ENCODE data around the gene FAM78A.
A peak's percentile ranks its signal among the peaks of the same experiment; 100 is the strongest.
"Not testable (repeated sequence)": the region's sequence is repeated elsewhere in the genome, so short reads cannot be mapped to it uniquely, and the experiment has no call there.

The FAM78A gene

DNA sequence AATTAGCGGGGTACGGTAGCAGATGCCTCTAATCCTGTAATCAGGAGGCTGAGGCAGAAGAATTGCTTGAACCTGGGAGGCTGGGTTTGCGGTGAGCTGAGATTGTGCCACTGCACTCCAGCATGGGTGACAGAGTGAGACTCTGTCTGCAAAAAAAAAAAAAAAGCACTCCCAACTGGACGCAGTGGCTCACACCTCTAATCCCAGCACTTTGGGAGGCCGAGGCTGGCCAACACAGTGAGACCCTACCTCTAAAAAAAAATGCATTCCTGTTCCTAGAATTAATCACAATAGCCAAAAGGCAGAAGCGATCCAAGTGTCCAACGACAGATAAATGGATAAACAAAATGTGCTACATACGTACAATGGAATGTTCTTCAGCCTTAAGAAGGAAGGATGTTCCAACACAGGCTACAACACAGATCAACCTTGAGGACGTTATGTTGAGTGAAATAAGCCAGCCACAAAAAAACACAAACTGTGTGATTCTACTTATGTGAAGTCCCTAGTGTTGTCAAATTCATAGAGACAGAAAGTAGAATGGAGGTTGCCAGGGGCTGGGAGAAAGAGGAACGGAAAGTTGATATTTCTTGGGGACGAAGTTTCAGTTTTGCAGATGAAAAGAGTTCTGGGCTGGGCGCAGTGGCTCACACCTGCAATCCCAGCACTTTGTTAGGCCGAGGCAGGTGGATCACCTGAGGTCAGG, 13.8 kb downstream of the FAM78A start:
- no peak for DNase-seq

DNA sequence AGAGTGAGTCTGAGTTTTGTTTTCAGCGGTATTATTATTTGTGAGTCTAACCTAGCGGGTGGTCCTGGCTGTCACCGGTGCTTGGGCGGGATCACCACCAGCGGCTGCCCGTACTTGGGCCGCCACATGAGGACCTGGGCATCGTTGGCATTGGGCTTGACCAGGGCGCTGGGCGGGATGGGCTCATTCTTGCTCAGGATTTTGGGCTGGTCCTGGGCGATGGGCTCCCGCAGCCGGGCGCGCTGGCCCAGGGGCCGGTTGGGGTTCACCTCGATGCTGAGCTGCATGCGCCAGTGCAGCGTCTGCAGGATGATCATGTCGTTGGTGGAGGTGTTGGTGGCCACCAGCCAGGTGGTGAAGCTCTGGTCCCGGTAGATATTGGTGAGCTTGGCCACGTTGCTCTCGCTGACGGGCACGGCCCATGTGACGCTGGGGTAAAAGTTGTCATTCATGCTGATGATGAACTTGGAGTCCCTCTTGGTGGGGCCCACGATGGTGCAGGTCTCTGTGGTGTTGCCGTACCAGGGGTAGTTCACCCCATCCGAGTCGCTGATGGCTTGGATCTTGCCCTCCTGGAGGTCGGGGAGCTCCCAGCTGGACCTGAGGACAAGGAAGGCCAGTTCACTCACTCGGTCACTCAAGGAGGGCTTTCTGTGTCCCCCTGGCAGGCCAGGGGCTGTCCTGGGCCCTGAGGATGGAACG, 15.4 kb downstream of the FAM78A start:
- DNase-seq = no peak

DNA sequence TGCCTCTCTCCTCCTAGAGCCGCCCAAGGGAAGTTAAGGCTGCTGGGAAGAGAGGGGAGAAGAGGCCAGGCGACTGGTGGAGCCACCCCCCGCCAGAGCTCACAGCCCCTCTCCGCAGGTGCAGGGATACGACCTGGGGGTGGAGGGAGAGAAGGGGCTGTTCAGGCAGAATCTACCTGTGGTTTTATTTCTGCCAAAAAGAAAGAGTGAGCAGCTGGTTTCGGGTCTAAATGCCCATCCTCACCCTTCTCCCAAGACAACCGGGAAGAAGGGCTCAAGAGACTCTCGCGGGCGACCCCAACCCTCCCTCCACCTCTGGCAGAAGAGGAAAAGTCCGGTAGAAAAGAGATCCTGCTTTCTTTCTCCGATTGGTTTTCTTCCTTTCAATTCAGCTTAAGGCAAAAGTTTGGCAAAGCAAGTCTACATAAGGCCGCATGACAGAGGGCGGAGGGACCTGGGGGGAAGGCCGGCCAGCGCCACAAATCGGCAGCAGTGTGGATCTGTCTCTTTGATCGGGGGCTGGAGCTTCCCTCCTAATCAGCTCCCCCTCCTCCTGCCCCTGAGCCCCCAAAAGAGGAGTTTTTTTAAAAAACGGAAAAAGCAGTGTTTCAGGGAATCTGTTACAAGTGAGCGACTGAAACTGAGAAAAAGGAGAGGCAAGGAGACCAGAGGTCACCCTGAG, 16.3 kb downstream of the FAM78A start:
- no peak for DNase-seq

DNA sequence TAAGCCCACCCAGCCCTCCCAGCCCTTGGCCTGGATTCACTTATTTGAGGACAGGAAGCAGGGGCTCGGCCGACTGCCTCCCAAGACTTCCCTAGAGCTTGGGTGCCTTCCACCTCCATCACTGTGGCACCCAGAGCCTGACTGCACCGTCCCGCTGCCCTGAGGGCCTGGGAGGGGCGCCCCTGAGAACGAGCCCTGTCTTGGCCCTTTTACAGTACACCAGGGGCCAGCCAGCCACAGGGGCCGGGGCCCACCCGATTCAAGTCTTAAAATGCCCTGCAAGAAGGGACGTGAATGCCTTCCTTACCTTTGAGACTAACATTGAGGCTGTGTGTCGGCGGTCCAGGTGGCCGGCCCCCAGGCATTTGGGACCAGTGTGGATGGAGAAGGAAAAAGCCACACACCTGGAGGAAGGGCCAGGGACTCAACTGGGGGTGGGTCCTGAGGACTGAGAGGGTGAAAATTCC, 16.8 kb downstream of the FAM78A start:
- DNase-seq = no peak

DNA sequence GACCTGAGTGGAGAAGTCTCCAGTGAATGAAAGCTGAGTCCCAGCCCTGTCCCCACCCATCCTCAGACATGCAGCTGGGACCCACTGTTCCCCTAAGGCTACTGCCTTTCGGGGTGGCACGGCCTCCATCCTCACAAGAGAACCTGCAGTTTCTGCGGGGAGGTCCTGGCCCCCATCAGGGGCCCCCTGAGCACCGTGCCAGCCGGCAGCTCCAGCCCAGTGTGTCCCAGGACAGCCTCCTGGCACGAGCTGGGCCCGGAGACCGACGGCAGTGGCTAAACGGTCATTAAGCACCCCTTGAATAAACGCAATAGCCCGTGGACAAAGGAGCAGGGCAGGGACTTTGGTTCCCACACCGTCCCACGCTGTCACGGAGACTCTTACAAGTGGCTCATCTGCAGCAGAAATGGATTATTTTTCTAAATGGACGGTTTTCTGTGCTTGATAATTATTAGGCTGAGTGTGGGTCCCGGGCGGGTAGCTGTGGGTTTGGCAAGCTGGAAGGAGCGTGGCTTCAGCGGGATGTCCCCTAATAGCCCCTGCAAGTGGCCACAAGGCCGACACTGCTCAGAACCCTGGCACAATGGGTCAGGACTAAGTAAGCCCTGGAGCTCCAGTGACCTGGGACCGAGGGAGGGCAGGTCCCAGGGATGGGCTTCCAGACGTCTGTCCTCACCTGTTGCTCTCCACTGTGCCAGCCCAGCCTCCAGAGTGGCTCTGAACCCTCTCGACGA, 17.4 kb downstream of the FAM78A start:
- DNase-seq = no peak

DNA sequence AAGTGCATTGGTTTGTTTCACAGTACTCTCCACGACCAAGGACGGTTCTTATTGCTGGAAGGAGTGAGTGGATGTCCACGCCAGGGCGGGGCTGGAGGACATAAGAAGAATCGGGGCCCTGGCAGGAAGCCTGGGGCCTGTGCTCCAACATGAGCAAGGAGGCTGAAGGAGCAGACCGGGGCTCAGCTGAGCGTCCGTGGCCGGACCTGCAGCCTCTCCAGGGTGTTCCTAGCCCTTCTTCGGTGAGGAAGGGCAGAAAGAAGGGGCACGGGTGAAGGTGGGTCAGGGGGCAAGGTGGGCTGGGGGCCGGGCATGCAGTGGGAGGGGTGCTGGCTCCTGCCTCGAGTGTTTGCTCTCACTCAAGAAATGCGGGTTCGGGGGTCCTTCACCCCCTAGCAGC, 18.1 kb downstream of the FAM78A start:
- no peak for DNase-seq

DNA sequence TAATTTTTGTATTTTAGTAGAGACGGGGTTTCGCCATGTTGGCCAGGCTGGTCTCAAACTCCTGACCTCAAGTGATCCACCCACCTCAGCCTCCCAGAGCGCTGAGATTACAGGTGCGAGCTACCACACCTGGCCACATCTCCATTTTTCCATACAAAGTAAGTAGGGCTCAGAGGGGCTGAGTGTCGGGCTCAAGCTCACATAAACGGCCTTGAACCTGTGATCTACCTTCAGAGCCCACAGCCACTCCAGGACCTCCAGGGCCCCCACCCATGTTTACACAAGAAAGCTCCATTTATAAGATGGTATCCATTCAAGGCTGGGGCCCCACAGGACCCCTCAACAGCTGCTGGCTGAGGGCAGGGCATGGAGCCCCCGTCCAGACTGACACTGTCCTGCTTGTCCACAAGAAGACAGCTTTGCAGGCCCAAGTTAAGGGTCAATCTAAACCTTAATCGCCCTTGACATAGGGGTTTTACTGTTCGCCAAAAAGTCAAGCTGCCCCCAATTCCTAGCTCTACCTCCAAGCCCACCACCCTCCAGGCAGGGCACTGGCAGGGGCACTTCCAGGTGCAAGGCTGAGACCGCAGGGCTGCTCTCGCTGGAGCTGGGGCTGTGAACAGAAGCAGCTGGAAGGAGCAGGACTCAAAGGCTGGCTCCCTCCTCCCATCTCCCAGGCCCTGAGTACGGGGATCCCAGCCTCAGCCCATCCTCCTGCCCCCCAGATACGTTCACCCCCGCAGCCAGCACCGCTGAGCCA, 18.9 kb downstream of the FAM78A start:
- DNase-seq = no peak

DNA sequence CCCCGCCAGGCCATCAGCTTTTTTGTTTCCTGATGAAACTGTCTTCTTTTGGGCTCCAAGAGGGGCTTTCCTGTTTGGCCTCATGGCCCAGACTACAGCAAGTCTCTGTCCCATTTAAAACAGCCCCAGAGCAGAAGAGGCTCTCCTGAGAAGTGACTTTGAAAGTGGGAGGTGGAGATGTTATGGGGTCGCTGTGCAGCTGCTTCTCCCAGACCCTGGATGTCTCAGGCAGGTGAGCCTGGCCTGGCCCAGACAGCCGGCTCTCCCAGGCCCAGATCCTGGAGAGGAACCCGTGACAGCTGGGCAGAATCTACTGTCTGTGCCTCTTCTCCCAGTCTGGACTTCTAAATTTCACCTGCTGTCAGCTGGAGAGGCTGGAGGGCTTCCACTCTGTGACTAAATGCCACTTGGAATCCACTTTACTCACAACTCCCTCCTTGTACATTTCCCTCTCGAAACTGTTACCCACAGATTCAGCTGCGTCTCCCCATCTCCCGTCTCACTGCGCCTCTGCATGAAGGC, 20.6 kb downstream of the FAM78A start:
- DNase-seq = peak; percentile 52

DNA sequence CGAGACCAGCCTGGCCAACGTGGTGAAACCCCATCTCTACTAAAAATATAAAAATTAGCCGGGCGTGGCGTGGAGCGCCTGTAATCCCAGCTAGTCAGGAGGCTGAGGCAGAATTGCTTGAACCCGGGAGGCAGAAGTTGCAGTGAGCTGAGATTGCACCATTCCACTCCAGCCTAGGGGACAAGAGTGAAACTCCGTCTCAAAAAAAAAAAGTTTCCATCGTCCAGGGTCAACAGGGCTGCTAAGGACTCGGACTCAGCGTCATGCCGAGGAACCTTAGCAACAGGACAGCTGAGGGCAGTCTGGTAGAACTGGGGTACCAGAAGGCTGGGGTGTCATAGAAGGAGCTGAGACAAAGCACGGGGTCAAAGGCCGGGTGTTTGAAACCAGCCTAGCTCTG, 21.7 kb downstream of the FAM78A start:
- no peak for DNase-seq

DNA sequence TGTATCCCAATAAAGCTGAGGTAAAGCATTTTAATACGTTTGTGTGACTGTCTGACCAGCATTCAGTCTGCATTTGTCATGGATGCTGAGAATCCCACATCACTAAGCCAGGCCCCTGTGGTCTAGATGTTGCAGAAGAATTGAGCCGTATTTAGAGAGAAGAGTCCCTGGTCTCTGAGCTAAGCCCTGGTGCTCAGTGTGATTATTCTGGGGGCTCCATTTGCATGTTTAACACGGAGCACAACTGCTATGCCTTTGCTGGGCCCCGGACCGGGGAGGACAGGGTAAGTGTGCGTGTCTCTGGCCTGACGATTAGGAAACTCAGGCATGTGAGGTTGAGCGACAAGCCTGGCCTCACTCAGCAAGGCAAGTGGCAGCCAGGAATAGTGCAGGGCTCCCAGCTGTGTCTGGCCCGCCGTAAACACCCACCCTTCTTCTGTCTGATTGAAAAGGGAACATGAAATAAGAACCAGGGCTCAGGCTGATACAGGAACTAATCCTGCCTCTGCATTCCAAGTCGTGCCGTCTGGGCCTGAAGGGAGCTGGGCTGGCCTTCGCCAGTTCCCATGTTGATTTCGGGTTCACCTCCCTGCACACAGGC, 22.3 kb downstream of the FAM78A start:
- DNase-seq = no peak

DNA sequence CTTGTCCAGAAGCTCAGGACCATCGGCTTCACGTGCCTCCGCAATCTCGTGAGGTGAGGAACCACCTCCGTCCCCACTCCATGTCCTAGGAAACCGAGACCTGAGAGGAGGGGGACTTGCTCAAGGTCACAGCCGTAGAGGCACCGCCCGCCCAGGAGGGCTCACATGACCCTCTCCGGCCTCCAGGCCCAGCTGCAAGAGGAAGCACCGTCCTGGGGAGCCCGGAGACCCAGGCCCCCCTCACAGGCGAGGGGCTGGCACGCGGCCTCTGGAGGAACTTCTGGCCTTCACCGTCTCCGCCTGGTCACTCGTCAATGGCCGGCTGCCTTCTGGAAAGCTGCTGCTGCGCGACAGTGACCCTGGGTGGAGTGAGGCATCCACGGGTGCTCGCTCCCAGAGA, 24.2 kb downstream of the FAM78A start:
- no peak for DNase-seq

DNA sequence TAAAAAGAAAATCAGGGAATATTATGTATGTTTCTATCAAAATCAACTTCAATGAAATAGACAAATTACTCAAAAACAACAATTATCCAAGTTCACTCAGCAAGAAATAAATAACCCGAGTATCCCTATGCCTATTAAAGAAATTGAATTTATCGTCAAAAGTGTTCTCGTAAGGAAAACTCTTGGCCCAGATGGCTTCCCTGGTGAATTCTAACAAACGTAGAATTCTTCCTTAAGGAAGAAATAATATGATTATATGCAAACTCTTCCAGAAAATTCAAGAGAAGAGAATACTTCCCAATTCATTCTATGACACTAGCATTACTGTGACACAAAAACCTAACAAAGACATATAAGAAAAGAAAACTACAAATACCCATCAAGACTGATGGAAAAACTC, 29.7 kb downstream of the FAM78A start:
- no peak for DNase-seq

DNA sequence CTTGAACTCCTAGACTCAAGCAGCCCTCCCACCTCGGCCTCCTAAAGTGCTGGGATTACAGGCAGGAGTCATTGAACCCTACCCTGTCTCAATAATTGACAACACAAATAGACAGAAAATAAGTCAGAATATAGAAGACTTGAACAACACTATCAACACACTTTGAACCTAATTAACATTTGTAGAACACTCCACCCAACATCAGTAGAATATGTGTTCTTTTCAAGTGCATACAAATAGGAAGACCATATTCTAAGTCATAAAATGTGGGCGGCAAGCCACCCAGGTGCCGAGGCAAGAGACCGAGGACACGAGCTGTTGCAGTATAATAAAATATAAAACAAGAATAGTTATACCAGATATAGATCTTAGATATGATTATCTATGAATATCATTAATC, 32.0 kb downstream of the FAM78A start:
- not testable (repeated sequence) for DNase-seq

DNA sequence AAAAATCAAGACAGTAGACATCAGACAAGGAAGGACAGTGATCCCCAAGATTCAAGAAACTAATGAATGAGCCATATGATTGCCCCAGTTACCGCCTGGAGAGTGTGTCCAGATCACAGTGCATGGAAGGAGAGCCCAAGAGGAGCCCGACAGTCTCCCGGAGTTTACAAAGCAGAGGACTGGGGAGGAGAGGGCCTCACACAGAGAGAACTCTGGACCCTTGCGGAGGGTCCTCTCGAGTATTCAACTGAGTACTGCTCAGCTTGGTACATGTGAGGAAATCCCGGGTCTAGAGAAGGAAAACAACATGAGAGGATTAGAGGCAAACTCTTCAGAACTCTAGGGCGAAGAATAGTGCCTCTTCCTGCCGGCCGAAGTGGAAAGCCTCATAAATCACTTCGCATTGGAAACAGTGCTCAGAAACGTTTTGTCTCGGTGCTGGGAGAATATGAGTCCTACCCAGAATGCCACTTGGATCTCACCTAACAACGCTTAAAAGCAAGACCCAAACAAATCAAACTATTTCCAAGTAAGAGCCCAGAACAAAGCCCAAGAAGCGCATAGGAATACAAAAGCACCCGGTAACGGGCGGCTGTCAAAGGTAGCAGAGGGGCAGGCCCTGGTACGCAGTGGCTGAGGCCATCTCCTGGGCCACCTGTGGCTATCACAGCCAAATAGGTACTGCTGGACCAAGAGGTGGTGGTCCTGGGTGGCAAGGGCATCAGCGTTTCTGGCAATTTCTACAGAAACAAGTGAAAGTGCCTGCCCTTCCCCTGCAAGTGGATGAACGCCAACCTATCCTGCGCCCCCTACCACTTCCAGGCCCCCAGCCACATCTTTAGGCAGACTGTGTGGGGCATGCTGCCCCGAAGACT, 36.0 kb downstream of the FAM78A start:
- DNase-seq = no peak

DNA sequence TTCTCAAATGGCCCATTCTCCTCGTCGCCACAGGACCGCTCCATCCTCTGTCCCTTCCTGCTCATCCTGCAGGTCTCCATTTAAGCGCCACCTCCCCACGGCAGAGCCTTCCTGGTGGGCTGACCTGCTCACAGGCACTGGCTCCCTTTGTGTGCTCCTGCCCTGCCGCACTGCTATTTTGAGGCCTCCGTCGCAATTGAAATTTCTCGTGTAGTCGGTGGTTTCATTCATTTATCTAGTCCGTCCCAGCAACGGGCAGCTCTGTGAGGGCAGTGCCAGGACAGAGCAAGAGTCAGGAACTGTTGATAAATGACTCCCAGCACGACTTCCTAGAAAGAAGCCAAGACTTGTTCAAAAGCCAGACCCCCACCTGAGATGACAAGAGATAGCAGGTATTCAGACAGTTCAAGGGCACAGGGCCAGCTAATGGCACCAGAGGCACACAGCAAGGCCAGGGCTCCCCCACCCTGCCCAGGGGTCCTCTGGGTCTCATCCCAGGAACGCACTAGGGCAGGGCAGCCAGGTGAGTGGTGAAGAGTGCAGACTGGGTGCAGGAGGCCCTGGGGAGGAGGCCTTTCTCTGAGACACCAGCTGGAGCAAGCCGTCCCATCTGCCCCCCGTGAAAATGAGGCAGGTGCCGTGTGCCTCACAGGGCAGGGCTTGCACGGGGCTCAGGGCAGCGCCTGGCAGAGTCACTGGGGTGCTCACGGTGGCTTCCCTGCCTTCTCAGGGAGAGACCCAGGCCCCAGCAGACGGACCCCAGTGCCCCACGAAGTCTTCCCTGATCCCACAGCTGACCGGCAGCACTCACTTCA, 36.9 kb downstream of the FAM78A start:
- DNase-seq = no peak

DNA sequence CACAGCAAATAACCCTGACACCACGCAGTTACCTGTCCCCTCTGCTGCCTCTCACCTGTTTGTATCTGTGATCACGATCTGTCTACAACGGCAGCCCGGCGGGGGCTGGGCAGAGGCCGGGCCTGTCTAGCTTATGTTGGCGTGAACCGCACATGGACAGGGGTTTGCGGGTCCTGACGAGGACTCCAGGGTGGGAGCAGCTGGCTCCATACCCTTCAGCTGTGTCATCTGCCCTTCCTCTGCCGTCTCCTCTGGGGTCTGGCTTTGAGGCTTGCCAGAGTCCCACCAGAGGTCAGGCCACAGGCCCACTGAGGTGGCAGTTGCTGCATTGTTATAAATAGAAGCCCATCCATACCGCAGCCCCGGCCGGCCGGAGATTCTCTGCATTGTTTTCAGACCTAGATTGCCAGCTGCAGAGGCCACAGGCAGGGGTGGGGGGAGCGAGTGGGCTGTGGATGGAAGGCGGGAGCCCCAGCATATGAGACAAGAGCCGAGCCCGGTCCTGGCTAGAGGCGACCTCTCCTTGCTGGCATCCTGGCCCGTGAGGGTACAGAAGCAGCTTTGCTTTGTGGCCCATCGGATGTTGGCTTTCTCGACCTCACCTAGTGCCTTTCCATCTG, 37.8 kb downstream of the FAM78A start:
- no peak for DNase-seq

DNA sequence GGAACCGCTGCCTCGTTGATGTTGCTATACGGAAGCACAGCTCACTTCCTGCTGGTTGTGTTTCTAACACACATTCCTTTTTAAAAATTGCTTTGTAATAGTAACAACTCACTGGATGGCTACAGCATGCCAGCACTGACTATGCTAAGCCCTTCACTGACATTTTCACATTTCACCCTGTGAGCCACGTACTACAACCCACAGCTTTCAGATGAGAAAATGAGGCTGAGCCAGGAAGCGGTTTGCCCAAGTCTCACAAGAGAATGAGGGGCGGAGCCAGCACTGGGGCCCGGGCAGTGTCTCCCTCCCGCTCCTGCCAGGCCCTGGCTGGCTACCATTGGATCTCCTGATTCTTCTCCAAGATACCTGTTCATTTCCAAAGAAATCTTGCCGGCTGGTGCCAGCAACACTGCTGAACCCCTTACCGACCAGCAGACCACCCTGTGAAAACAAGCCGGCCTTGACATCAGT, 38.3 kb downstream of the FAM78A start:
- DNase-seq = no peak

DNA sequence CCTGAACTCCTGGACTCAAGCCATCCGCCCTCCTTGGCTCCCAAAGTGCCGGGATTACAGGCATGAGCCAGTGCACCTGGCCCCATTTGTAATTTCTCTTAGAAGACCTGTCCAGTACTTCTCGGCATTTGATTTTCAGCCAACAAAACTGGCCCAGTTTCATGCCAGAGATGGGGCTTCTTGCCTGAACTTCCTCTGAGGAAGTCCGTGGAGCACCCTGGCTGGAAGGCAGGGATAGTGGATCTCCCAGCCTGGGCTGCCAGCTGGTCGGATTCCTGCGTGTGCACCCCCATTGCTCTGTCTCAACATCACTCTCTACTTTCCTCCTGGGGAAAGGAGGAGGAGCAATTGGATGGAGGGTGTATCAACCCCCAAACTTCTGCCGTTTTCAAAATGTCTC, 39.0 kb downstream of the FAM78A start:
- no peak for DNase-seq

DNA sequence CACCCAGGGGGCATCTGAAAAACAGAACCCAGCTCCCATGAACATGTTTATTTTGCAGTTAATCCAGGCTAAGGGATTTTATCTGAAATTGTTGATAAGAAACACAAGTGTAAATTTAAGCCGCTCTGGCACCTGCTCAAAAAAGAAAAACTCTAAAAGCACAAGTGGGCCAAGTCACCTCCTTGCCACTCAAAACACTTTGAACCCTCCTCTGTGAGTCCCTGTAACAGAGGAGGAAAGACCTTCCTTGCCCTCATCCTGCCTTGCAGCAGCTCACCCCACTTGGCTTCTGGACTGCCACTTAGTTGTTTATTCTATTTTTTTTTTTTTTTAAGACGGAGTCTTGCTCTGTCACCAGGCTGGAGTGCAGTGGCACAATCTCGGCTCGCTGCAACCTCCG, 39.5 kb downstream of the FAM78A start:
- no peak for DNase-seq

Data from DMS79 (cell line).